Suprapubic skin (tissue), 4 donors: ENCODE data around the gene RPS6KA2.

Experiments
- EP300 ChIP-seq: sonication (generic); formaldehyde crosslinking; IDR thresholded peaks from one replicate; pipeline ENCODE4 v1.6.1; 2017; ENCODE audit warnings: antibody characterized with exemption
- POLR2A ChIP-seq, 2 donors: fragments of 450-650 bp; IDR thresholded peaks; one replicate each; pipeline ENCODE4 v1.6.1; 2017; ENCODE audit warnings: antibody characterized with exemption in 2 of 2, mild to moderate bottlenecking in 2 of 2, moderate library complexity in 2 of 2
- POLR2AphosphoS5 ChIP-seq, 3 donors: sonication (generic); formaldehyde crosslinking; IDR thresholded peaks; one replicate each; pipeline ENCODE4 v1.6.1; 2017; ENCODE audit warnings: antibody characterized with exemption in 3 of 3
- TF ChIP-seq, protein P1 (sequence below), 2 donors: fragments of 200-600 bp in 1 of 2; fragments of 450-650 bp in 1 of 2; sonication (generic) in 1 of 2; IDR thresholded peaks; one replicate each; pipeline ENCODE4 v1.5.1; 2016 to 2019; ENCODE audit warnings: antibody characterized with exemption in 2 of 2, mild to moderate bottlenecking in 1 of 2, moderate library complexity in 1 of 2

- TF ChIP-seq, protein P1, sequence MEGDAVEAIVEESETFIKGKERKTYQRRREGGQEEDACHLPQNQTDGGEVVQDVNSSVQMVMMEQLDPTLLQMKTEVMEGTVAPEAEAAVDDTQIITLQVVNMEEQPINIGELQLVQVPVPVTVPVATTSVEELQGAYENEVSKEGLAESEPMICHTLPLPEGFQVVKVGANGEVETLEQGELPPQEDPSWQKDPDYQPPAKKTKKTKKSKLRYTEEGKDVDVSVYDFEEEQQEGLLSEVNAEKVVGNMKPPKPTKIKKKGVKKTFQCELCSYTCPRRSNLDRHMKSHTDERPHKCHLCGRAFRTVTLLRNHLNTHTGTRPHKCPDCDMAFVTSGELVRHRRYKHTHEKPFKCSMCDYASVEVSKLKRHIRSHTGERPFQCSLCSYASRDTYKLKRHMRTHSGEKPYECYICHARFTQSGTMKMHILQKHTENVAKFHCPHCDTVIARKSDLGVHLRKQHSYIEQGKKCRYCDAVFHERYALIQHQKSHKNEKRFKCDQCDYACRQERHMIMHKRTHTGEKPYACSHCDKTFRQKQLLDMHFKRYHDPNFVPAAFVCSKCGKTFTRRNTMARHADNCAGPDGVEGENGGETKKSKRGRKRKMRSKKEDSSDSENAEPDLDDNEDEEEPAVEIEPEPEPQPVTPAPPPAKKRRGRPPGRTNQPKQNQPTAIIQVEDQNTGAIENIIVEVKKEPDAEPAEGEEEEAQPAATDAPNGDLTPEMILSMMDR (IDR thresholded peaks at IDR 0.05): no peak
- TF ChIP-seq EP300: no peak
- no peak for TF ChIP-seq POLR2AphosphoS5 (IDR thresholded peaks at IDR 0.05)
- no peak for TF ChIP-seq POLR2A (IDR thresholded peaks at IDR 0.05)
Observed at GRCh38 chr6:166554316-166554715, 72.7 kb downstream of the RPS6KA2 start.
